Thoracic aorta (tissue), 2 donors: ENCODE measurements around the gene NFXL1. TPM values are rescaled to one million over a fixed set of nuclear protein-coding genes. Genes with fewer than 3 reads are reported as not detected.
A peak's percentile ranks its signal among the peaks of the same experiment; 100 is the strongest.

Experiments
- ATAC-seq: fragments of 150-250 bp; one replicate; pipeline ENCODE4 v1.8.0; 2017; ENCODE audit warnings: low read depth; ENCODE audit not compliant: insufficient number of reproducible peaks, low FRiP score
- DNase-seq: peaks from one replicate; pipeline ENCODE4 v3.0.0-alpha.2; 2020; ENCODE audit warnings: low spot score
- H3K27ac ChIP-seq, 2 donors: fragments of 200-600 bp; sonication (generic); 1 replicate in 1 of 2; 2 replicates in 1 of 2; pipeline ENCODE4 v1.5.1; 2016; ENCODE audit warnings: mild to moderate bottlenecking in 2 of 2, moderate library complexity in 2 of 2
- H3K27me3 ChIP-seq: fragments of 200-600 bp; sonication (generic); replicated peaks from 2 replicates; pipeline ENCODE4 v1.6.0; 2016; ENCODE audit warnings: mild to moderate bottlenecking; ENCODE audit not compliant: insufficient read depth
- H3K36me3 ChIP-seq: fragments of 200-600 bp; sonication (generic); one replicate; pipeline ENCODE4 v1.5.1; 2016
- H3K4me1 ChIP-seq, 2 donors: fragments of 200-600 bp; sonication (generic); 1 replicate in 1 of 2; 2 replicates in 1 of 2; pipeline versions ENCODE4 v1.5.1 to v1.6.0; 2016; ENCODE audit warnings: low read depth in 2 of 2, mild to moderate bottlenecking in 1 of 2; ENCODE audit not compliant: control insufficient read depth in 1 of 2
- H3K4me3 ChIP-seq: fragments of 200-600 bp; sonication (generic); 2 replicates; pipeline ENCODE4 v1.5.1; 2016; ENCODE audit warnings: mild to moderate bottlenecking
- H3K9me3 ChIP-seq: fragments of 200-600 bp; sonication (generic); 2 replicates; pipeline ENCODE4 v1.5.1; 2016
- CTCF ChIP-seq: fragments of 200-600 bp; sonication (generic); IDR thresholded peaks from one replicate; pipeline ENCODE4 v1.5.1; 2019; ENCODE audit warnings: antibody characterized with exemption
- total RNA-seq, 2 donors: library from RNA; depleted of rRNA; stranded (reverse); fragments of >200 nt; gene quantifications; one replicate each; pipeline versions ENCODE4 v1.1.0 to v1.2.3, GENCODE V29; 2016

NFXL1 gene
- total RNA-seq, 2 donors from 2014 or later: 5.6 to 13.1 TPM

DNA sequence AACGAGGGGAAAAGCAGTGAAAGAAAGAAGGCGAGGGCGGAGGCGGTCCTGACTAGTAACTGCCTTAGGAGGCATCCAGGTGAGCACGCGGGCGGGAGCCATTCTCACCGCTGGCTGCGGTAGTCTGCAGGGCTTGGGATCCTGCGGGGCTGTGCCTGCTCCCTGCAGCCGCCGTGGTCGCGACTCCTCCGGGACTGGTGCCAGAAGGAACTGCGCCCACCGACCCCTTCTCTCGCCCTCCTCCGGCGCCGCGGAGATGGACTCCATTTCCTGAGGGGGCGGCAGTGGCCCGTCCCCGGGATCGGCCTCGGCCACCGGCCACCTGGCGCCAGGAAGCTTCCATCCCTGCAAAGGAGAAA is 543 bp downstream of the NFXL1 start:
- peaks cover 7 to 18% of the 10 kb centered on the region in 2 donors for H3K4me1 ChIP-seq
- no peaks in the 10 kb centered on the region for H3K36me3 ChIP-seq
- no peaks in the 10 kb centered on the region for H3K9me3 ChIP-seq
- peak overlapping the region; percentile 66 to 75 for H3K27ac ChIP-seq
- DNase-seq (no peak), ATAC-seq (no peak)
- H3K27me3 ChIP-seq: no peaks in the 10 kb centered on the region
- peak overlapping the region; percentile 100 for H3K4me3 ChIP-seq
- peak; percentile 15 for TF ChIP-seq CTCF

GRCh38 chr4:47913330-47913729 is 1.1 kb downstream of the NFXL1 start:
- DNase-seq (no peak), ATAC-seq (no peak)
- Histone ChIP-seq H3K27me3 (no peaks in the 10 kb centered on the region), H3K4me3 (peak overlapping the region; percentile 100), H3K36me3 (no peaks in the 10 kb centered on the region), H3K9me3 (no peaks in the 10 kb centered on the region), H3K27ac (no peak overlapping the region), H3K4me1 (peaks cover 7 to 18% of the 10 kb centered on the region in 2 donors)
- no peak for TF ChIP-seq CTCF

DNA sequence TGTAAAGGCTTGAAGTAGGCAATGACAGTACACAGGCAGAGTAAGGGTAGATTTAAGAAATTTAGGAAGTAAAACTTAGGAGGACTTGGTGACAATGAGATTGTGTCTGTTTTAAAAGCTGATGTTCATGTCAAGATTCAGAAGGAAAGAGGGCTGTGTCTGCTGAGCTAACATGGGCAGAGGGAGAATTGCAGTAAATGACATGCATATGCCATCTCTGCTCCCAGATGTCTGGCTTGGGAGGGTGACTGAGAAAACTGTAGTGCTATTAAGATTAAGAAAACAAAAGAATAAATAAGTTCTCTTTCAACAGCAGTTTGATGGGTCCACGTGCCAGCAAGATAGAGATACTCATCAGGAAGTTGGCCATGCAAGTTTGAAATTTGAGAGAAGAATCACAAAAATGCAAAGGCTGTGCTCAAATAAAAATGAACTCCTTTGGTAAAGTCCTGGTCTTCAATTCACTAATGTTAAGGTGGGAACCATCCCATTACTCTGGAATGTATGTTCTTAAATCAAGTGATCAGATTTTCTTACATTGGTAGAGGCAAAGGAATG is 7.2 kb downstream of the NFXL1 start:
- no peaks in the 10 kb centered on the region for H3K9me3 ChIP-seq
- no peak overlapping the region for H3K27ac ChIP-seq
- peaks cover 0 to 7% of the 10 kb centered on the region in 2 donors for H3K4me1 ChIP-seq
- peaks cover 13% of the 10 kb centered on the region for H3K36me3 ChIP-seq
- TF ChIP-seq CTCF: no peak
- no peak overlapping the region for H3K4me3 ChIP-seq
- DNase-seq: no peak
- H3K27me3 ChIP-seq: no peaks in the 10 kb centered on the region
- no peak for ATAC-seq

GRCh38 chr4:47899639-47900038 is 14.7 kb downstream of the NFXL1 start:
- no peak for TF ChIP-seq CTCF
- Histone ChIP-seq H3K36me3 (peaks cover 36% of the 10 kb centered on the region), H3K27ac (no peak overlapping the region), H3K4me3 (no peak overlapping the region), H3K4me1 (no peaks in the 10 kb centered on the region), H3K9me3 (no peaks in the 10 kb centered on the region), H3K27me3 (no peaks in the 10 kb centered on the region)
- ATAC-seq: no peak
- DNase-seq: no peak

DNA sequence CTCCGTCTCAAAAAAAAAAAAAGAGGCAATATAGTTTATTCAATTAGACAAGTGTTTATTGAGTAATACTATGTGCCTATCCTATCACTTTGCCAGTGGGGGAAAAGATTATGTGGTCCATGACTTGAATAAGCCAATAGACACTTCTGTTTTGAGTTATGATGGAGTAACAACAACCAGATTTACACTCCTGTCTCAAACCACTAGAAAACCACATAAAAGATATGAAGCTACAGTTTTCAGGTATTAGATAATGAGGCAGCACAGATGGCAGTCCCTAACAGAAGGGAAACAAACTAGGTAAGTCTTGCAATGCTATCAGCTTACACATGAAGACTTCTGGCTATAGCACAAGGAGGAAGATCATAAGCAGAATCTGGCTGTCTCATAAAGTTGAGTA is 22.5 kb downstream of the NFXL1 start:
- no peak overlapping the region for H3K27ac ChIP-seq
- H3K36me3 ChIP-seq: peaks cover 32% of the 10 kb centered on the region
- no peaks in the 10 kb centered on the region for H3K27me3 ChIP-seq
- no peak overlapping the region for H3K4me3 ChIP-seq
- ATAC-seq (no peak), DNase-seq (no peak)
- H3K9me3 ChIP-seq: no peaks in the 10 kb centered on the region
- TF ChIP-seq CTCF: no peak
- no peaks in the 10 kb centered on the region for H3K4me1 ChIP-seq
